ENCODE measurements around the gene B9D1.
A peak's percentile ranks its signal among the peaks of the same experiment; 100 is the strongest.
"Not testable (repeated sequence)": the region's sequence is repeated elsewhere in the genome, so short reads cannot be mapped to it uniquely, and the experiment has no call there.

Gene B9D1

DNA sequence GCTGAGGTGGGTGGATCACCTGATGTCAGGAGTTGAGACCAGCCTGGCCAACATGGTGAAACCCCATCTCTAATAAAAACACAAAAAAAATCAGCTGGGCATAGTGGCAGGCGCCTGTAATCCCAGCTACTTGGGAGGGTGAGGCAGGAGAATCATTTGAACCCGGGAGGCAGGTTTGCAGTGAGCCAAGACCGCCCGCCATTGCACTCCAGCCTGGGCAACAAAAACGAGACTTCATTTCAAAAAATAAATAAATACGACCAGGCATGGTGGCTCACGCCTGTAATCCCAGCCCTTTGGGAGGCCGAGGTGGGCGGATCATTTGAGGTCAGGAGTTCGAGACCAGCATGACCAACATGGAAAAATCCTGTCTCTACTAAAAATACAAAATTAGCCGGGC, 9.1 kb downstream of the B9D1 start:
- DNase-seq, result not testable (repeated sequence)

DNA sequence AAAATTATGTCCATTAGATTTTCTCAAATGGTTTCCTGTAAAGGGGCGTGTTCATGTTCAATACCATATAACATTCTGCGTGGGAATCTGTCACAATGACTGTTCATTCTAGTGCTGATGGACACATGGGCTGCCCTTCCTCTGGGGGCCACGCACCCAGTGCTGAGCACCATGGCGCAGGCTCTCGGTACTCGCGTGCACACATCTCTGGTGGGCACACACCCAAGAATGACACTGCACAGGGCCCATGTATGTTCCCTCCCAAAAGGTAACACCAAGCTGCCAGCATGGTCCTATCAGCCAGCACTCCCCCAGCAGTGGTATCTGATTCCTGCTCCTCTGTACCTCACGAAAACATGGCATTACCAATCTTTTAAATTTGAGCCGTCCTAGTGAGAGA, 13.7 kb downstream of the B9D1 start:
- no peak for DNase-seq

DNA sequence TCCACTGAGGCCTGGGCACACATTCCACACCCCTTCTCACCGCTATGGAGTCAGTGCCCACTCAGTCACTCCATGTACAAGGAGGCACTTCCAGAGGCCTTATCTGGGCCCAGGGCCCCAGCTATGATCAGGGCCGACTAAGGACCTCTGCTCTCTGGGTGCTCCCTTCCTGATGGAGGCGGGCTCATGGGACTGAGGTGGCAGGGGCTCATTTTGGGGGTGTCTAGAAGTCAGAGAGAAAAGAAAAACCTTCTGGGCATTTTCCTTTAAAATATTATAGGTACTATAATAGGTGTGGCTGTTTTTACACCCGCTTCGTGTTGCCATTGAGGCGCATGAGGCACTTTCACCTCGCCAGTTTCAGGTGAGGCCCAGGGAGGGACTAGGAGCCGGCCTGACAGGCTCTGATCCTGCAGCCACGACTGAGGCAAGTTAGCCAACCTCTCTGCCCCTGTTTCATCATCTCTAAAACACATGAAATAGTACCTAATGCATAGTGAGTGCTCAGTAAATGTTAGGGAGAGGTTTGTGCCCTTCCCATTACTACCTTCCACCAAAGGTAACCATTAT, 14.4 kb downstream of the B9D1 start:
- DNase-seq, result no peak

DNA sequence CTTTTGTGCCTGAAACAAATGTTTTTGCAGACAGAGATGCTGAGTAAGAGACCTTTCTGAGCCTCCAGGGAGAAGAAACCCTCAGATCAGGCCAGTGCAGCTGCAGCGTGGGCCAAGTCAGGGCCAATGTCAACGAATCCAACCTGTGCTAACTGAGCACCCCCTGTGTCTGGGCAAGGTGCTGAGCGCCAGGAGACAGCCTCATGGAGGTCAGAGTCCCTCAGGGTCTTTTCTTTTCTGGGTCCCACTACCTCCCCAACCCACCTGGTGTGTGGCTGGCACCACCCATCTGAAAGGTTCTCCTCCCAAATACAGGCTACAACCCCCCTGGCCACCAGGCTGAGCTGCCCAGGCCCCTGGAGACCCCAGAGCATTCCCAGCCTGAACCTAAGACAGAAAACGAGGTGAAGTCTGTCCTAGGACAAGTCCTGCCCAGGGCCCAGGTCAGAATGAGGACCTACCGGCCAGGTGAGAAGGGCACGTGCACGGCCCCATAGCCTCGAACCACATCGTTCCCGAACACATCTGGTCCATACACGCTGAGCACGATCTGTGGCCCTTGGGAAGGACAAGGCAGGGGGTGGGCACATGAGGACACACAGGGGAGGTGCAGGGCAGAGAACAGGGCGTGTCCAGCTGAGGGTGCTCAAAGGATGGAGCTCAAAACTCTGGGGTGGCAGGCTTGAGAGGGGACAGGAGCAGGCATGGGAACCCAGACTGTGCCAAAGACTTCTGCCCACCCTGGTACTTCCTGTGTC, 15.0 kb downstream of the B9D1 start:
- DNase-seq, result no peak

DNA sequence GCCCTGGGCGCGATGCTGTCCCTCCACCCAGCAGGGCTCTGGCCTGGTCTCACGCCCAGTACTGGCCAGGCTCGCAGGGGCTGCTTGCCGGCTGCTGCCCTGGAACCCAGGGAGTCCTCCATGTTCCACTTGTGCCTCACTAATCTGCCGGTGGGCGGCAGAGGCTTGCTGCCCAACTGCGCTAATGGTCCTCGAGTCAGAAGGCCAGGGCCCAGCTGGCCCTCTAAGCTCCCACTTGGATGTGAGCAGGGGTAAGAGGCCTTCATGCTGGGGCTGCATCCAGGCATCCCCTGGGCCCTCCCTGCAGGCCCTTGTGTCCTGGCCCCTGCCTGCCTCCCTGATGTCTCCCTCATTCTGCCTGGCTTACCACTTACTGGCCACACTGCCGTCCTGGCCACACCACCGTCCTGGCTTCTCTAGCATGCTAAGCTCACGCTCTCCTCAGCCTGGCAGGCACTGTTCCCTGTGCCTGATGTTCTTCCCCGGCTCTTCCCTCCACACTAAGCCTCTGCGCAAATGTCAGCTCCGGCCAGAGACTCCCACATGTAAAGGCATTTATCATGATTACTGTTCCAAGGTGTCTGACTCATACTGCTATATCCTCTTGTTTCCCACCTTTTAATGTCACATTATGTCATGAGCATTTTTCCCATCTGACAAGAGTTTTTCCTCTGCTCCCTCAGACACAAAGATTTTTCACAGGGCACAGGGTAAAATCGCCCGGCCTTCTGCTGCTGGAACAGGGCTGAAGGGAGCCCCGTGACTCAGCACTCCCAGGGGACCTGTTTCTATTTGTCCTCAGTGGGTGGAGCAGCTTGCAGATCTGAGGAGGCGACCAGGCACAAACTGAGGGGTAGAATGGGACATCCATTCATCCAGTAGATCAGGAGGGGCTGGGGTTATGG, 15.9 kb downstream of the B9D1 start:
- no peak for DNase-seq

DNA sequence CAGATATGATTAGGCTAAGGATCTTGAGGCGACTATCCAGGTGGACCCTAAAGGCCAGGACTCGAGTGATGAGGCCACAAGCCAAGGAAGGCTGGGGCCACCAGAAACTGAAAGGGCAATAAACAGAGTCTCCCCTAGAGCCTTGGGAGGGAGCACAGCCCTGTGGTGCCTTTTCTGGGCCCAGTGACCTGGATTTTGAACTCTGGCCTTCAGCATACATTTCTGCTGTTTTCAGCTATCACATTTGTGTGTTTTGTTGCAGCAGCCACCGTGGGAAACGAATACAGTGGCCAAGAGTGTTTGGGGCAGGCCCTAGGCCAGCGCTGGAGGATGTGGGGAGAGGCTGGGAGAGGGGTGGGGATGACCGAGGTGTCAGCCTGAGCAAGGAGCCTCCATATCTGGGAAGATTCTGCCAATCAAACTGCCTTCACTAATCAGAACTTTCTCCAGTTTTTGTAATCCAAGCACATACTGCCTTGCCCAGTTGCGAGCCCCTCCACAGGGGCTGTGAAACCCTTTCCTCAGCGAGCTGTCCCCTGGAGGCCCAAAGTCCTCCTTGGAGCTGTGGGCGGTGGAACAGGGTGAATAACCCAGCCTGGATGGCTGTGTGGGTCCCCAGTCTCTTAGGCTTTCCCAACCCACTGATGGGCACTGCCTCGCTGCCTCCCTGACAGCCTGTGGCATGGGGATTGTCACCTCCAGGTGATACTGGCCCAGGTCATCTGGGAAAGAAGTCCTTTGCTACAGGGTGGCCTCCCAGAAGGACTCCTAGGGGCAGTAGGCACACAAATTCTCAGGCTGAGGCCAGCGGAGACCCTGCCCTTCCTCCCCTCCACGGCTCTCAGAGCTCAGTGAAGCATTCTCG, 16.8 kb downstream of the B9D1 start:
- DNase-seq, result no peak

DNA sequence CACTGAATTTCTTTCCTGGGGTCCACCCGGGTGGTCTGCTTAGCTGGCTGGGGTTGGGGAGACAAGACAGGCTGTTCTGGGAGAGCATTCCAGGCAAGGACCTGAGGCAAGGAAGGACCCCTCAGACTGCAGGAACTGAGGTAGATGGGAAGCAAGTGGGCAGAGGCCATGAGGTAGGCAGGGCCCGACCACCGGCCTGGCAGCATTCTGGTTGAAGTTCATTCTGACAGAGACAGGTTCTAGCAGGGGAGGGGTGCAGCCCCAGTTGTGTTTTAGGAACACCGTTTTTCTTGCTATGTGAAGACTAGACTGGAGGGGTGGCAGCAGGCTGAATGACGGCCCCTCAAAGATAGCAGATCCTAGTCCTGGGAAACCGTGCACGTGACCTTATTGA, 17.5 kb downstream of the B9D1 start:
- no peak for DNase-seq

DNA sequence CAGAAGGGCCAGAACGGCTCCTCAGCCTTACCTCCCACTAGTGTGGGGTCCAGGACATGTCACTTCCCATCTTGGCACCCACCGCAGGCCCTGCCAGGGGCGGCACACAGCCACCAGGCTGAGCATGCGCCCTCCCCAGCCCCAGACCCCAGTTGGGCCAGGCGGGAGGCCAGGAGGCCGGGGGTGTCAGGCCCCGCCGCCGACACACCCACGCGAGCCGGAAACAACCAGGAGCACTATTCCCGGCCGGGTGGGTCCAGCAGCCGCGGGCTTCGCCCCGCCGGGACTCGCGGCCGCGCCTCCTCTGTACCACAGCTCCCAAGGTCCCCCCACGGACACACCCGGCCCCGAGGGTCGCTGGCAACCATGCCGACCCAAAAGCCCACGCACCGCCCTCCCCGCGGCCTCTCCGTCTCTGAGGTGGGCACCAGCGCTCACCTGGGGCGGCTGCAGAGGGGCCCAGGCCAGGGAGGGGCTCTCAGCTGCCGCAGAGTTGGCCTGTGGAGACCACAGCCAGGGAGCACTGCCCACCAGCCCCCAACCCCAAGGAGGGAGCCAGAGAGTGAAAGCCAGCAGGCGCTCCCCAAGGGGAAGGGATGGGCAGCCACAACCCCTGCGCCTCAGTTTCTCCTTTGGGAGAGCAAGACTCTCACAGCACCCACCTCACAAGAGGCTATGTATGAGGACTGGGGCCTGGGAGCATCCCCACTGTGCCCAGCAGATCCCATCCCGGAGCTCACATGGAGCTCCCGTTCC, 18.0 kb downstream of the B9D1 start:
- DNase-seq, result no peak

DNA sequence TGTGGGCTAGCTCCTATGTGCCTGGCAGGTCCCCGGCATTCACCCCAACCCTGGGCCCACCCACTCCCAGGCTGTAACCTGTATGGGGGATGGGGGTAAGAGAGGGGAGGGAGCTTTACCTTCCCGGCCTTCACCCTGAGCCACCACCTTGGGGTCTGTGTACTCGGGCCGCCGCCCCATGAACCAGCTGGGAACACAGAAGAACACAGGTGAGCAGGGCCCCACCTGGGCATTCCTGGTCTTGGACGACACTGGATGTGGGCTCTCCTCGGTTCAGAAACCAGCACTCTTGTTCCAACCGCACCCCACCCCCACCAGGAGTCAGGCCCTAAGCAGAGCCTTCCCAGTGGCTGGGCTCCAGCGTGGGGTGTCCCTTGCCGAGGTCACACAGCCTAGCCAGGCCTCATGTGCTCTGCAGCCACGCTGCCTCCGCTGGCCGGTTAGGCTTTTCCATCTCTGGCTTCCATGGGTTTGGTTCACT, 18.8 kb downstream of the B9D1 start:
- DNase-seq, result no peak

DNA sequence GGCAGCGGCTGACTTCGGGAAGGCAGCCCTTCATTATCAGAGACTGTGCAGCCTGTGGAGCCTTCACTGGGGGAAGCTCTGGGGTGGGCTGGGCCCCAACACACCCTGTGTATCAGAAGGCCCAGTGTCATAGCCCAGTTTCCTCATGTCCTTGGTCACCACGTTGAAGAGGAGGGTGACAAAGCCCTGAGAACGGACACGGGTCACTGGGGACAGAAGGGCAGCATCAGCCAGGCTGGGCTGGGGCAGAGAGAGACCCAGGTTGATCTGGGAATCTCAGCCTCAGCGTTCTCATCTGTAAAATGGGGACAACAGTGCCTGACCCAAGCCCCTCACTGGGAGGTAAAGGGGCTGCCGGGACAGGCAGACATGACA, 19.3 kb downstream of the B9D1 start:
- DNase-seq, result no peak

DNA sequence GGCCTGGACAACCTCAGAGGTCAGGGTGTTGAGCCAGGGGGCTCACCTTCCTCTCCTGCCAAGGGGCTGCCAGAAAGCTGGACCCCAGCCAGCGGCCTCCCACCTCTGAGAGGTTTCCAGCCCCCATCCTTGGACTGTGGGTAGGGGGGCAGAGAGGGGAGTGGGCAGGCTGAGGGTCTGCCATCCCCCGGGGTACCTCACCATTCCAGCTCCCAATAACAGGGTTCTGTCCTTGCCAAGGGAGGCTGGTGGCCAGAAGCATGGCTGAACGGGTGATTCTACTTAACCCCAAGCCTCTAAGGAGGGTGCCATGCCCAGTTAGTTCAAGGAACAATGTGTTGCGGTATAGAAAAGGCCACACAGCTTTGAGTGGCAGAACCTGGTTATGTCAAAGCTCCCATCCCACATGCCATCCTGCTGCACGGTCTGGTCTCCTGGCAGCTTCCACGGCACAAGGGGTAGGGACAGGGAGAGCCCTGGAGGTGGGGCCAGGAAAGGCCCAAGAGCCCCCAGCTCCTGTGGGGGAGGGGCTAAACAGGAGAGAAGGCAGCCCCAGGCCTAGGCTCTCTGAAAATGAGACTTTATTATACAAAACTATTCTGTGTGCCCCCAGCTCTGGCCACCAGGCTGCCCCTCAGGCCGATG, 19.8 kb downstream of the B9D1 start:
- no peak for DNase-seq

DNA sequence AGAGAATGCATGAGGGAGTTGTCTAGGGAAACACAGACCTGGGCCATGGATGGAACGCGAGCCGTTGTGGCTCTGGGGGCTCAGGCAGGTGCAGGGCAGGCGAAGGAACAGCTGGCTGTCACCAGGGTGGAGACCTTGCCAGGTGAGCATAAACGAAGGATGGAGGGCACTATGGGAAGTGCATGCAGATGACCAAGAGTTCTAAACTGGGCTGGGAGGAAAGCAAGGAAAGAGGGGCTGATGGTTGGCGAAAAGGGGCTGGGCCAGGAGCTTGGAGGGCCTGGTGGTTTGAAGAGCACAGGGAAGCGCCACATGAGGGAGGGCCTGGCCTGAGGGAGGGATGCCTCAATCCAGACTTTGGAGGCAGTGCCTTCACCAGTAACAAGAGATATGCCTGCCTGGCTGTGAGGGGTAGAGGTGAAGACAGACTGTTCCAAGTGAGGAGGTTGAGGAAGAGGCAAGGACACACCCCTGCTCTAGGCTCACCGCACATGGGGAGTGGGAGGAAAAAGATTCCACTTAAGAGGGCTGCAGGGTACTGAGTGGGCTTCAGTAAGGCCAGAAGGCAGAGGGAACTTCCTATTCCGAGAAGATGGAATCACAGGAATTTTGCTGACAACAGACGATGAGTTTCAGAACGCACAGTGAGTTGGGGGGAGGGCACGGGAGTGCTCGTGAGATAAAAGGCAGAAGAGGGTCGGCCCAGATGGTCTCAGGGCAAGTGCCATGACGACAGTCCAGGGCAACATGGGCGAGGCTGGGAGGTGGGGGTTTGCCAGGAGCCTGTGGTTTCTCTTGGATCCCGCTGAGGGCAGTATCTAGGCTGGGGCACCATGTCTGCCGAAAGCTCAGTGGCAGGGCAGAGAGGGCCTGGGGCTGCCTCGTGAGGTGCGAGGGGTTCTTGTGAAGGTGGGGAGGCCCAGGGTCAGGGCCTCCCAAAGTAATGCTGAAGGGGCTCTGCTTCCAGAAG, 20.6 kb downstream of the B9D1 start:
- no peak for DNase-seq

DNA sequence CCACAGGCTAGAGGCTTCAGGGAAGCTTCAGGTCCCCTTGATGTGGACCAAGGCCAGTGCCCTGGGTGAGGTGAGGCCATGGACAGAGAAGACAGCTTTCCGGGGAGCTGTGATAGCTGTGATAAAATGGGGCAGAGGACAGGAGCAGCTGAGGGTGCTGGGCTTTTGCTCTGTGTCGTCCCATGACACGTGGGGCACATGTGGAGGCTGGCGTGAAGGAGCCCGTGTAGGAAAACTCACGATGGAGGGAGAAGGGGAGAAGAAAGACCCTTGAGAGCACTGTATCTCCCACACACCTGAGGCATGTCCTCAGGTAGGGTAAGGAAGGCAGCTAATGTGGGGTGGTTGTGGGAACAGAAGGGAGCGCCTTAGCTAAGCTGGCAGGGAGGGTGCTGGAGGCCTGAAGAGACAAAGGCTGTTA, 21.3 kb downstream of the B9D1 start:
- no peak for DNase-seq

DNA sequence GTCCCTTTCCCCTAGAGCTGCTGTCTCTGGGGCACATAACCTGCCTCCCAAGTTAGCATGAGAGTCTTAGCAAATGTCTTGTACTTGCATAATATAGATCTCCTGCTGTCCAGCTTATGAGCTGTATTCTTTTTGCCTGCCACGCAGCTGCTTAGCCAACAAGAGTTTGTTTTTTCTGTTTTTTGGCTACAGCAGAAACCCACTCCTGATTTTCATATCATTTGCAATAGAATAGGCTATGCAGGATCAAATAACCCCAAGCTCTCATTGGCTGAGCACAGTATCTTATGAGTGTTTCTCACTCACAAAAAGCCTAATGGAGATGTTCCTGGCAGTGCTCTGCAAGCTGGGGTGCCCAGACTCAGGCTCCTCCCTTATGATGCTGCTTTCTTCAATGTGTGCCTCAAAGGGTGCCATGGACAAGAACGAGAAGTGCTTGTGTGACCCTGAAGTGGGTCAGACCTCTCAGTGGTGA, 23.1 kb downstream of the B9D1 start:
- DNase-seq, result no peak

DNA sequence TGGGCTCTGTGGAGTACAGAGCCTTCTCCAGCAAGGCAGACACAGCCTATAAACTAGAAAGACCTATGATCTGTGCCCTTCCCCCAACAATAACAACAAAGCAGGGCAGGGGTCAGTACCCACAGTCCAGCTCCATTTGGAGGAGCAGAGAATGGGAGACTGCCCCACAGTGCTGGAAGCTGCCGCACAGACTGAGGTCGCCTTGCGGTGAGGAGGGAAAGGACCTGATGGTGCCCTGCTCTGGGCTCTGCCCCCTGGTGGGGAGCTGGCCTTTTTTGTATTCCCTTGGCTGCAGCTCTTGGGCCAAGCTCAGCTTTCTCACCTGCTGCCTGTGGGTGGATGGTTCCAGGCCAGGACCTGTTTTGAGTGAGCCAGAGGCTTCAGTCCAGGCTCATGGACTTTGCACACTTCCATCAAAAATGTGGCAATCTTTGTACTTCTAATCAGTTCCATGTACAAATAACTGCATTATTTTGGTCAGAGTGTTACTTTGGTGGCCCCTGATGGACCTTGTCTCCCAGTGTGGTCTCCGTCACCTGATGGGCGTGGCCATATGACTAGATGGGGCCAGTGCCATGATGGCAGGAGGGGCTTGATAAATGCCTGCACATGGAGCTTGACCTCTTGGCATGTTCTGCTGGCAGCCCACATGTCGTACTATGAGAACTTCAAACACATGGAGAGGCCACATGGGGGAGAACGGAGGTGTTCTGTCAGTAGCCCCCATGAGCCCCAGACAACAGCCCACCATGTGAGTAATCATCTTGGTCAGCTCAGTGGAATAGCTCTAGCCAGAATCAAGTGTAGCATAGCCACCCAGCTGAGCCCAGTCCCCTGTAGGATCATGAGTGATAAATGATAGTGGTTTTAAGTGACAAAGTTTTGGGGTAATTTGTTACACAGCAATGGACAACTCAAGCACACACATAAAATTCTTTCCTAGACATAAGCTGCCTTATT, 24.2 kb downstream of the B9D1 start:
- DNase-seq, result peak; percentile 63

DNA sequence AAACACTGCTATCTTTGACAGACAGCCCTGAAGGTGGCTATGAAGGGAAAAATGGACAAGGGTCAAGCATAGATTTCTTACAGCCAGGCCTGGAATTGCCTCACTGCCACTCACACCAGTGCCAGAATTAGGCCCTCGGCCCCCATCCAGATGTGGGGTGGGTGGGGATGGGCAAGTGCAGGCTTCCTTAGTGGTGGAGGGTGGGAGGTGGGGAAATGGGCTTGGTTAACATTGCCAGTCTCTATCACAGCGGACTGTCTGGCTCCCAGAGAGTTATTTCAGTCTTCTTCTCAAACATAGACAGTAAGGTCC, 24.9 kb downstream of the B9D1 start:
- DNase-seq, result no peak

DNA sequence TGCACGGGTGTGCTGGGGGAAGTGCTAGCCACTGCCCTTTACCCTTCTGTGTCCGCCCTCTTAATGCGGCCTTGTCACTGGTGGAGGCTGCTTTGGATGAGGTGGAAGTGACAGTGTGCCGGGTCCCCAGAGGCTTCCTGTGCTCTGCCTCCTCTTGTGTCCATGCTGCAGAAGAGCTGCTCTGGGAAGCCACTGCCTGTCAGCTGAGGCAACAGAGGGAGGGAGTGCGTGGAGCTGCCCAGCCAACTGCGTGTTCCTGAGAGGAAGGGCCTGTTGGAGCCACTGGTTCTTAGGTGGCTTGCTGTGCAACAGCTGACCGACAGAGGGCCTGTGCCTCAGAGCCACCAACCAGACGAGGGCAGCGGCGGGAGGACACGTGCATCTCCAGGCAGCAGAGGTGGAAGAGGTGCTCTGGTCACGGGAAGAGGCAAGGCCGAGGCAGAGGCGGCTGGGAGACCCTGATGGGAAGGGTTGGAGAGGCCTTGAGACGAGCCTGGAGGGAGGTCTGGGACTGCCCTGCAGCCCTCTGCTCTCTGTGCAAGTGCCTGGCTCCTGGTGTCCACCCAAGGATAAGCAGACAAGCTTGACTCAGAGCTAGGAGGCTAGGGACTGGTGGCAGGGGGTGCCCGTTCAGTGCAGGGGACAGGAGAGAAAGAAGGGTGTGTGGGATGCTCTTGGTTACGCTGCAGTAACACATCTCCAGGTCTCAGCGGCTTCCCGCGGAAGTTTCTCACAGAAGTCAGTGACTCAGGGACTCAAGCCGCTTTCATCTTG, 25.4 kb downstream of the B9D1 start:
- no peak for DNase-seq

DNA sequence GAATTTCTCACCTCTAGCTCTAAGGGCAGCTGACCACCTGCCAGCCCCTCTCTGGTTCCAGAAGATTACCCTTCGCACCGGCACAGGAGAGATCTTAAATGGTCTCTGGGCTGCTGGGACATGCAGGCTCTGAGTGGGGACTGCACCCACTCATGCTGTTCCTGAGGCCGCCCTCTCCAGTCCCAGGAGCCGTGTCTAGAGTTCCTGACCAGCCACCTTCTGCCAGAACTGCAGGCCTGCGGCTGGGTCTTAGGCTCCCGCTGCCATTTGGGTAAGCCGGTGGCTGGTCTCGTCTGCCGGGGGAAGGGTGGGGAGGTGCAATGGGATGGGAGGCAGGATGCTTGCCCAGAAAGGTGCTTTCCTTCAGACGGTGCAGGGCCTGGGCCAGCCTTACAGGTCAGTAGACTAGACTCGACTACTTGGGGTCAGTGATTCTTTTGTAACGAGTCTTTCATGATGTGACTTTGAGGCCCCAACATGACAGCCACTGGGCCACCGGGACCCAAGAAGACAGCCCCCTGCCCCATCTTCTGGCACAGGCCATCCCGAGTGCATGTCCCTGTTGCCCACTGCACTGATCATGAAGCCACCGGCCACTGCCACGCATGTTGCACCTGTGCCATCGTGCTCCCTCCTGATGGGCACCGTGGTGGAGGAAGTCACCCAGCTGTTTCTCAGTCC, 26.4 kb downstream of the B9D1 start:
- no peak for DNase-seq
